COR-L47 (cell line): ENCODE measurements around the gene CEACAM4.
"Not testable (repeated sequence)": the region's sequence is repeated elsewhere in the genome, so short reads cannot be mapped to it uniquely, and the experiment has no call there.

Experiments
- DNase-seq: peaks from one replicate; lab custom pipeline; 2025; lab: John Stamatoyannopoulos, UW

Gene CEACAM4

GRCh38 chr19:41626877-41627276 lies at the start of gene CEACAM4:
CEACAM4 (minus strand) TSS chr19:41627074; CDS start chr19:41626963, 111 bp downstream.
- no peak for DNase-seq

GRCh38 chr19:41671486-41671885 lies 44.6 kb upstream of the CEACAM4 start:
- no peak for DNase-seq

GRCh38 chr19:41670755-41671154 lies 43.9 kb upstream of the CEACAM4 start:
- DNase-seq: no peak

GRCh38 chr19:41668315-41668714 lies 41.4 kb upstream of the CEACAM4 start:
- no peak for DNase-seq

GRCh38 chr19:41666075-41666474 lies 39.2 kb upstream of the CEACAM4 start:
- no peak for DNase-seq

DNA sequence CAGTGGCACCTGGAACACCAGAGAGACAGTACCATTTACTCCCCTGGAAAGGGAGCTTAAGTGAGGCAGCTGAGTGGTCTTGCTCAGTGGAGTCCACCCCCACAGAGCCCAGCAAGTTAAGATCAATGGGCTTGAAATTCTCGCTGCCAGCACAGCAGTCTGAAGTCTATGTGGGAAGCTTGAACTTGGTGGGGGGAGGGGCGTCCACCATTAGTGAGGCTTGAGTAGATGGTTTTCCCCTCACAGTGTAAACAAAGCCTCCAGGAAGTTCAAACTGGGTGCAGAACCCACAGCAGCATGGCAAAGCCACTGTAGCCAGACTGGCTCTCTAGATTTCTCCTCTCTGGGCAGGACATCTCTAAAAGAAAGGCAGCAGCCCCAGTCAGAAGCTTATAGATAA lies 30.3 kb upstream of the CEACAM4 start:
- DNase-seq: no peak

DNA sequence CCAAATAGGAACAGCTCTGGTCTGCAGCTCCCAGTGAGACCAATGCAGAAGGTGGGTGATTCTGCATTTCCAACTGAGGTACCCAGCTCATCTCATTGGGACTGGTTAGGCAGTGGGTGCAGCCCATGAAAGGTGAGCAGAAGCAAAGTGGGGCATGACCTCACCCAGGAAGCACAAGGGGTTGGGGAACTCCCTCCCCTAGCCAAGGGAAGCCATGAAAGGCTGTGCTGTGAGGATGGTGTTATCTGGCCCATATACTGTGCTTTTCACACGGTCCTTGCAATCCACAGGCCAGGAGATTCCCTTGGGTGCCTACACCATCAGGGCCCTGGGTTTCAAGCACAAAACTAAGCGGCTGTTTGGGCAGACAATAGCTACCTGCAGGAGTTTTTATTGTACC lies 29.9 kb upstream of the CEACAM4 start:
- DNase-seq: not testable (repeated sequence)

DNA sequence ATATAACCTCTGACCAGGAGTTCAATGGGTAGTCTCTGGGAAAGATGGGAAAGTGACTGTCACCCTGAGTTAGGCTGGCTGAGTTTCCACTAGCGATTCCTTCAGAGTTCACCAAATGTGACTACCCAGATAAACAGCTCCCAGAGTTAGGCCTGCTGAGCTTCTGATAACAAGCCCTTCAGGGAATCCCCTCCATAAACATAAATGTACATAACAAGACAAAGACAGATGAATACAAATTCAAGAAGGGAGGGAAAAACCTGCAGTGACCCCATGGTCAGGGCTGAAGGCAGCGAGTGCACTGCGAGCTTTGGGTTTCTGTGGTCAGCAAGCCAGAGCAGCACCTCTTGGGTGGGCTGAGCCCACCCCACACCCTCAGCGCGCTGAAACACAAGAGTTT lies 25.4 kb upstream of the CEACAM4 start:
- no peak for DNase-seq

GRCh38 chr19:41649827-41650226 lies 23.0 kb upstream of the CEACAM4 start:
- DNase-seq: no peak

DNA sequence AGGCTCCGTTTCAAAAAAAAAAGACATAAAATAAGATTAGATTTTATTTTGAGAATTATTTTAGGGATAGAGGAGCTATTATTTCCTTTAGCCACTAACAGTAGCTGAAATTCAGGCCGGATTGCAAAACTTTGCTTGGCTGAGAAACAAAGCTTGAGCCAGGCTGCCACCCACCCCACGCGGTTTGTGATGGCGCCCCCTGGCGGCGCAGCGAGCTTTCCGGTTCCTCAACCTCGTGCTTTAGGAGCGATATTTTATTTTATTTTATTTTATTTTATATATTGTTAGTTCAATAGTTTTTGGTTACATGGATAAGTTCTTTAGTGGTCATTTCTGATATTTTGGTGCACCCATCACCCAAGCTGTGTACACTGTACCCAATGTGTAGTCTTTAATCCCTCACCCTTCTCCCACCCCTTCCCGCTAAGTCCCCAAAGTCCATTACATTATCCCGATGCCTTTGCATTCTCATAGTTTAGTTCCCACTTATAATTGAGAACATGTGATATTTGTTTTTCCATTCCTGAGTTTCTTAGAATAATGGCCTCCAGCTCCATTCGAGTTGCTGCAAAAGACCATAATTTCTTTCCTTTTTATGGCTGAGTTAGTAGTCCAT lies 19.8 kb upstream of the CEACAM4 start:
- no peak for DNase-seq

GRCh38 chr19:41641879-41642485 lies 15.1 kb upstream of the CEACAM4 start:
- peak; percentile 44 for DNase-seq

DNA sequence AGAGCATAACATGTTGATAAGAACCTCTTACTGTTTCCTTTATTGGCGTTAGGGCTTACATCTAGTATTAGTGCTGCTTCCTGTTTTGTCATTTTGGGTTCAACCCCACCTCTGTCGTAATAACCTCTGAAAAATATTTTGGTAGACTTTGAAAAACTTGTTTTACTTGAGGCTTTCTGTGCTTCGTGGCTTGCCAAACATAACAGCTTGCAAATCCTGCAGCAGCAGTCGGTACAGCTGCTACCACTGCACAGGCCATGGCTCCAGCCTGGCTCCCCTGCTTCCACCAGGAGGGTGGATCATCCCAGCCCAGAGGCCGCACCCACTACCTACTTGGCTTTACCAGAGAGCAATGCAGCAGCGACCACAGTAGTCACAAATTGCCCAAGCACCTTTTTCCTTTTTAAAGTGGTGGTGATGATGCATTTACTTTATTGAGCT lies 11.8 kb upstream of the CEACAM4 start:
- DNase-seq: no peak

DNA sequence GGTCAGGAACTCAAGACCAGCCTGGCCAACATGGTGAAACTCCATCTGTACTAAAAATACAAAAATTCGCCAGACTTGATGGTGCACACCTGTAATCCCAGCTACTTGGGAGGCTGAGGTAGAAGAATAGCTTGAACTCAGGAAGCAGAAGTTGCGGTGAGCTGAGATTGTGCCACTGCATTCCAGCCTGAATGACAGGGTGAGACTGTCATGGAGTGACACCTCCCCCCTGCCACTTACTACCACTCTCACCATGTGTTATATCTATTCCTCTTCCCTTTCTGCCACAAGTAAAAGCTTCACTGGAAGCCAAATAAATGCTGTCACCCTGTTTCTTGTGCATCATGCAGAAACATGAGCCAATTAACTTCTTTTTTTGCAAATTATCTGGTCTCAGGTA lies 10.6 kb upstream of the CEACAM4 start:
- no peak for DNase-seq

GRCh38 chr19:41627966-41628675 lies 1.2 kb upstream of the CEACAM4 start:
- DNase-seq: no peak

GRCh38 chr19:41626278-41626677 lies 596 bp downstream of the CEACAM4 start:
- no peak for DNase-seq

DNA sequence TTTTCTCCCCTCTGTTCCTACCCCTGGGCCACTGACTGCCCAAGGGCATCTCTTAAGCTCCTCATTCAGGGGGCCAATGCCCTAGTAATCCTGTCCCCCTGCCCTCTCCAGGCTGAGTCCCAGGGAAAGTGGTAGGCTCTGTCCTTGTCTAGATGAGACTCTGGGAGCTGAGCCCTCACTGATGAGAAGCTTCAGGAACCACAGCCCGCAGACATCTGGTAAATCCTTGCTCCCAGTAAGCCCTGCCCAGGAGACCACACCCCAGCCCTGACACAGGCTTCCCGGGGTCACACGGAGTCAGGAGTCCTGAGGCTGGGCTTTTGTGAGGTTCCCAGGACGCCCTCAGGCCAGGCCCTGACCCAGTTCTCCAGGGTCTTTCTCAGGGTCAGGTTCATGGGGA lies 1.9 kb downstream of the CEACAM4 start:
- no peak for DNase-seq

DNA sequence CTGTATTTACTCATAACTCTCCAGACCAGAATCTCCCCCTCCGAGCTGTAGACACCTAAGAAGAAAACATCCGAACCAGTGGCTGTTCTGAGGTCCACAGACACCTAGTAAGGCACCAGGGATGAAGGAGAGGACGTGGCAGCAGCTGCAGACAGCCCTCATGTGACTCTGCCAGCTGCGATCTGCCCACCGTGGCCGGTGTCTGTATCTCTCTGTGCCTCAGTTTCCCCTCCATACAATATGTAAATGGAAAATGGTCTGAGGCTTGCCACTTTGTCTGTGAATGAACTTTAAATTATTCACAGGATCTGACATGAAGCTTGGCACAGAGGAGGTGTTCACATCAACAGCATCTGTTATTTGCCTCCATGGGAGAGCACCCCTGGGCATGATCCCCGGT lies 2.4 kb downstream of the CEACAM4 start:
- DNase-seq: no peak

DNA sequence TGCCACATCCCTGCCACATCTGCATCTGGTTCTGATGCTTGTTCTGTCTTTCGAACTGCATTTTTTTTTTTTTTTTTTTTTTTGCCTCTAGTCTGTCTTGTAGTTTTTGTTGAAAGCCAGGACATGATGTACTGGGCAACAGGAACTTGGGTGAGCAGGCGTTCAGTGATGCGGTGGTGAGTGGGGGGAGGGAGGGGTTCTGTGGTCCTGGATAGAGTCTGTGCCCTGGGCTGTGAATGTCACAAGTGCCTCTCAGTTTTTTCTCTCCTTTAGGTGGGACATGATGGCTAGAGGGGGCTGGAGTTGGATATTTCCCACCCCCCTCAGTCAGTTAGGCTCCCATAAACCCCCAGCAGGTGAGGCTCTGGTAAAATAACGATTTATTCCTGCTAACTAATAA lies 3.5 kb downstream of the CEACAM4 start:
- no peak for DNase-seq

- no peak for DNase-seq
Observed at GRCh38 chr19:41621654-41622053, 5.2 kb downstream of the CEACAM4 start.

GRCh38 chr19:41621226-41621625 lies 5.6 kb downstream of the CEACAM4 start:
- no peak for DNase-seq

GRCh38 chr19:41620171-41620570 lies 6.7 kb downstream of the CEACAM4 start:
- DNase-seq: no peak

GRCh38 chr19:41619018-41619556 lies 7.8 kb downstream of the CEACAM4 start:
- DNase-seq: no peak
